HG03097 (cell line): ENCODE measurements around the gene CABP4.

ENCODE experiments used
- ATAC-seq: cut with Tn5 transposase; IDR thresholded peaks from one replicate; pipeline ENCODE4 v1.9.1; 2021; ENCODE audit not compliant: unreplicated experiment, low FRiP score

The CABP4 gene

DNA sequence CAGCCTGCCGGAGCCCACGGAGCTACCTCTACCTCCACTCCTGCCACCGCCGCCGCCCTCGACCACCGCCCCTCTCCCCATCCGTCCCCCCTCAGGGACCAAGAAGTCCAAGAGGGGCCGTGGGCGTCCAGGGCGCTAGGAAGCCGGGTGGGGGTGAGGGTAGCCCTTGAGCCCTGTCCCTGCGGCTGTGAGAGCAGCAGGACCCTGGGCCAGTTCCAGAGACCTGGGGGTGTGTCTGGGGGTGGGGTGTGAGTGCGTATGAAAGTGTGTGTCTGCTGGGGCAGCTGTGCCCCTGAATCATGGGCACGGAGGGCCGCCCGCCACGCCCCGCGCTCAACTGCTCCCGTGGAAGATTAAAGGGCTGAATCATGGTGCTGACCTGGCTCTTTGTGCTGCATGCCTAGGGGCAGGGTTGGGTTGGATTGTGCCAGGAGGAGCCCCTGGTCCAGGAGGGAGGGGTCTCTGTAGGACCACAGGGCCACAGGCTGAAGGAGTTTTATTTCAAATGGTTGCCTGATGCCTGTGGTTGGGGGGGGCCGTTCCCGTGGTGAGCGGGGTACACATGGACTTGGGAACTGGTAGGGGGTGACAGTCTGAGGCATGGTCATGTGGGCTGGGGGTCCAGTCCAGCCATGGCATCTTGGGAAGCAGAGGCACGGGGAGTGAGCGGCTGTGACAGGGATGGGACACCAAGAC lies 20.0 kb upstream of the CABP4 start:
- no peak for ATAC-seq

DNA sequence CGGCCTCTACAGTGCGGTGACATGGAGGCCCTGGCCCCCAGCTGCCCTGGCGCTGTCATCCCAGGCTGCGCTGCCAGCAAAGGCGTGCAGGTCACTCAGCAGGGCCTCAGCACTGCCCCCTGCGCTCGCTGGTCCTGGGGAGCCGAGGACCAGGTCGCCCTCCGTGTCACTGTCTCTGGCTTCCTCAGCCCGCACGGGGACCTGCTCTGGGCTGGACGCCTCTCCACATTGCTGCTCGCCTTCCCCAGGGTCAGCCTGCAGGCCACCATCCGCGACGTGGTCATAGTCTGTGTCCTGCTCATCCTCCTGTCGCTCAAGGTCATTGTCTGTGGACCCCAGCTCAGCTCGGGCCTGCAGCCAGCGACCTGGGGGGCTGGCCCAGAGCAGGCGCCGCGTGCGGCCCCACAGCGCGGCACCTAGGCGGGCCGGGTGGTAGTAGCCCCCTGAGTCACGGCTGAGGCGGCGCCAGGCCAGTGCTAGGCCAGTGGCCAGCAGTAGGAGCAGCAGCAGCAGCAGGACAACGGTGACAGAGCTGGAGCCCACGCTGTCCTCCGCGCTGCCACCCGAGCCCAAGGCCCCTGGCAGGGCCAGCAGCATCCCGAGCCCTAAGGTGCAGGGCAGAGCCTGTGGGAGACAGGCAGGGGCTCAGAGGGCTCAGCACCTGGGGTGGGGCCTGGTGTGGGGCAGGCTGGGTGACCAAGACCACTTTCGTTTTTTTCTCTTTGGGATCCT lies 19.3 kb upstream of the CABP4 start:
- ATAC-seq: no peak

DNA sequence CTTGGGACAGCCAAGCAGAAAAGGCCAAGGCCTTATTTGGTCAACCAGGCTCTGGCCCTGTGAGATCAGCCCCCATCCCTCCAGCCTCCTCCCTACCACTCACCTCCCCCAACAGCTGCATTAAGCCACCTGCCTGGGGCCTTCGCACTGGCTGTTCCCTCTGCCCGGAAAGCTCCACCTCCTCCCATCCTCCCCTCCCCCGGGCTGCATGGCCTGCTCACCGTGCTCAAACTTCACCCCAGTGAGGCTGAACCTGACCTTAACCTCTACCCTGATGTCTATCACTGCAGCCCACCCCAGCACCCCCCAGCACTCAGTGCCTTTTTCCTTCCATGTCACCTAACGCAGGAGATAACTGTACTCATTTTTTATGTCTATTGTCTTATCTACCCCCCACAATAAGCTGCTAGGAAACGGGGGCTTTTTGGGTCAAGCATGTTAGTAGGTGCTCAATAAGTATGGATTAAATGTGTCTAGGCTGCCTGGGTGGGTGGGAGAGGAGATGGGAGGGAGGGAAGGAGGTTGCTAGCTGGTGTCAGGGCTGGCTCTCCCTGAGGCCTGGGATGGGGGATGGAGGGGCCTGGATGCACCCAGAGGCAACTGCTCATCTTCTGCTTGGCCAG lies 18.6 kb upstream of the CABP4 start:
- ATAC-seq: no peak

DNA sequence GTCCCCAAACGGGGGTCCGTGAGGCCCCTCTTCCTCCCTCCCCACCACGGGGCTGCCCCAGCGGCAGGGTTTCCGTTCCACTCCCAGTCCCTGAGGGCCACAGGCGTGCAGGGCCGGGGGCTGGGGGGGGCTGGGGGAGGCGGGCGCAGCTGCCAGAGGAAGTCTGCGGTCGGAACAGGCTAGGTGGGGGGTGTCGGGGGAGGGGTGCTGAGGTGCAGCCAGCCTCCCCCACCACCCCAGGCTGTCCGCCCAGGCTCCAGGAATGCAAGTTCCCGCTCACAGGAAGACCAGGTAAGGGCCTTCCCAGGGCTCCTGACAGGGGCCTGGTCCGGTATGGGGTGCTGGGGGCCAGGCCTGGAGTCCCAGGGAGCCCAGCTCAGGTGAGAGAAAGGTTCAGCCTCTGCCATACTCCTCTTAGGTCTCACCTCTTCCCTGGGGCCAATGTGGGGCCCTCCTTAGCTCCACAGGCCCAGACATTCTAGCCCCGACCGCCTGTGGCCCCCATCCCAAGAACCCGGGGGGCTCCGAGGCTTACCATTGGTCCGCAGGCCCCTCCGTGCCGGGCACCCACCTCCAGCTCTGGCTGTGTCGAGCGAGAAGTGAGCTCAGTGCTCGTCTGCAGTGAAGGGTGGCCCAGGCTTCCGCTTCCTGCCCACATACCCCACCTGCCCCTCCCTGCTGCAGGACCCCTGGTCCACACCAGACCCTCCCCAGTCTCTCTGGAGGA lies 17.9 kb upstream of the CABP4 start, which contains the start of gene PTPRCAP:
PTPRCAP (minus strand) TSS at position 601 of the 727 bp plus-strand sequence; CDS start at position 538, 63 bp downstream.
- ATAC-seq: no peak

DNA sequence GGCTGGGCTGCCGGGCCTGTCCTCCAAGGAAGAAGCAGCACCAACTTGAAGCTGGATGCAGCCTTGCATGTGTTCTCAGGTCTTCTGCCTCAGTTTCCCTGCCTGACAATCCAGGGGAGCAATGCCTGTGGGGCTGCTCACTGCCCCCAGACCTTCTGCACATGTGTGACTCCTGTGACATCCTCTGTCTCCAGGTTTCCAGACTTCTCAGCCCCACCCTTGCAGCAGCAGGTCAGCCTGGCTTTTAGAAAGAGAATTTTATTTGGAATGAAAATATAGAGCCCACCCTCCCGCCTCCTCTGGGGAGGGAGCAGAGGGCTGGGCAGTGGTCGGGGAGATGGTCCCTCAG lies 17.4 kb upstream of the CABP4 start:
- ATAC-seq: no peak

DNA sequence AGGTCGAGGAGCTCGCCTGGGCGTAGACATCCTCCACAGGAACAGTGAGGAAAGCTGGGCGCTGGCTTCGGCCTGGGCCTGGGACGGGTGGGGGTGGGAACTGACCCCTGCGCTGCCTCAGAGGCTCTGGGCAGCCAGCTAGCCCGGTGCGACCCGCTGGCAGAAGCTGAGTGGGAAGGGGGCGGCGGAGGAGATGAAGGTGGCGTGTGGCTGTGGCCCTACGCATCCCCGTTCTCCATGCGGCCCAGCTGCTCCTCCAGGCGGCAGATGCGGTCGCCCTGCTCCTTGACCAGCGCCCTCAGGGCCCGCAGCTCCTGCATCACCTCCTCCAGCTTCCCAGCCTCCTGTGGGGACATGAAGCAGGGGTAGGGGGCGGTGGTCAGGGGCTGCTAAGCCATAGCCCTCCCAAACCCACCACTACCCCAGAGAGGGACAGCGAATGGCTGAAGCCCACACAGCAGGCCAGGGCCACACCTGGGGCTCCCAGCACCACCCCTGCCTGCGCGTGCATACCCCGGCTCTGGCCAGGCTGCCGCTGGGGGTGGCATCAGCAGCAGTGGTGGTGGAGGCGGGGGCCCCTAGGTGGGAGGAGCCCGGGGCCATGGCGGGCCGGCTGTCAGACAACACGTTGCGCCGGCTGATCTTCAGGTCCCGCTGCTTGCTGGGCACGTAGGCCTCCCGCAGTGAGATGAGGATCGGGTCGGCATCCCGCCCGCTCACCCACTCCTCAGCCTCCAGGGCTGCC lies 16.8 kb upstream of the CABP4 start:
- ATAC-seq: no peak

DNA sequence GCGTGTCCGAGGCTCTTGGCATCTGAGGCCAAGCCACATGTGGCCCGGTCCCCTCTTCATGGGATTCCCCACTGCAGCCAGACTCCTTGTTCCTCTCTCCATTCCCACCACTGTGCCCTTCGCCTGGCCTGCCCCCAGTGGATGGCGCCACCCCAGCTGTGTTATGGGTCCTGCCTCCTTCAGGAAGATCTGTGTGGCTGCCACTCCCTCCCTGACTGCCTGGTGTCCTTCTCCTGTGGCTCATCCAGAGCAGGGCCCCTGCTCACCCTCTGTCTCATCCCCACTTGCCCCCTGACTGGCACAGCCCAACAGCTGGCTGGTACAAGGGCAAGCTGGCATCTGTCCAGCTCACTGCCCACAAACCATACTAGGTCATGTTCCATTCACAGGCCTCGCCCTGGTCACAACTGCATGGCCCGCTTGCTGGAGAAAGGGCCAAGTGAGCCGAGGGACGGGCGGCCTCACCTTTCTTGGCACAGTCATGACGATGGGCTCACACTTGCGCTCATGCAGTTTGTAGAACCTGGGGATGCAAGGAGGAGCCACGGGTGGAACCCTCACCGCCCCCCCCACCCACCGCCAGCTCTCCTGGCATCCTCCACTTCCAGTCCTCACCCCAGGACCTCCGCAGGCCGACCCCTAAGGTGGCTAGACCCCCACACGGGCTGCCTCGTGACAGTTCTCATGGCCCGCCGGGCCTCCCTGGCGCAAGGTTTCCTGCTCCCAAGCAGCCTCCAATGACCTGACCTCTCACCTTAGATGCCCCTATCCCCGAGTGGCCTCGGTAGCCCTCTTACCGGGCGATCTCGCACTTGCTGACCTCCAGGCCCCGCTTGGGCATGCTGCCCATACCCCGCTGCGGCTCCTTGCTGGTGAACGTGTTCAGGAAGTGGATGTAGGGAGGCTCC lies 15.6 kb upstream of the CABP4 start:
- ATAC-seq: no peak

DNA sequence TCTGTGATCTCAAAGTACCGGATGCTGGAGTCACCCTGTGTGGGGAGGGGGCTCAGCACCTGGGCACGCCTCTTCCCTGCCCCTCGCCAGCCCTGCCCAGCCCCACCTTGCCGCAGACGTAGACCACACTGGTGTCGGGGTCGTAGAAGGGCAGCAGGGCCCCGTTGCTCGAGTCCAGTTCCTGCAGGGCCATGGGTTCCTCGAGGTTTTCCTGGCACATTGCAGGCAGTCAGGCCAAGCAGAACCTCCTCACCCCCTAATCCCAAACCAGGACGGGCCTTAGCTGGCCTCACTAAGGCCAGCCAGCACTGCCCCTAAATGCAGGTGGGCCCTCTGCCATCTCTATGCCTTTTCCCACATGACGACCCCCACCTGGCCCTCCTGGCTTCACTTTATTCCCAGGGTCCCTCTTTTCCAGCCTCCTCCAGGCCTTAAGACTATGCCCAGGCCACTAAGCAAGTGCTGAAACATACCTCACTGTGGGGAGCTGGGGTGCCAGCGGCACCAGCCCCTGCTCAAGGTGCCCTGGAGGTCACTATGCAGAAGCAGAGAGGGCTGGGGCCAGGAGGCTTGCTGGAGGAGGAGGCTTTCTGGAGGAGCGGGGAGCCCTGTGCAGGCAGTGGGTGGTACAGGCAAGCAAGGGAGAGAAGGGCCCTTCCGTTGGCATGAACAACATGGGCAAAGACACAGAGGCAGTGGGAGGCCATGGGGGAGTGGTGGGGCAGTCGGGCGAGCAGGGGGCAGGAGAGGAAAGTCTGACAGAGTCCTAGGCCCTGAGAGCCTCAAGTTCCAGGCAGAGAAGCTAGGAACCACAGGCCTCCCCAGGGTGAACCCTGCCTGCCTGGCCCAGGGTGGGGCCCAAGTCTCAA lies 14.7 kb upstream of the CABP4 start:
- no peak for ATAC-seq

DNA sequence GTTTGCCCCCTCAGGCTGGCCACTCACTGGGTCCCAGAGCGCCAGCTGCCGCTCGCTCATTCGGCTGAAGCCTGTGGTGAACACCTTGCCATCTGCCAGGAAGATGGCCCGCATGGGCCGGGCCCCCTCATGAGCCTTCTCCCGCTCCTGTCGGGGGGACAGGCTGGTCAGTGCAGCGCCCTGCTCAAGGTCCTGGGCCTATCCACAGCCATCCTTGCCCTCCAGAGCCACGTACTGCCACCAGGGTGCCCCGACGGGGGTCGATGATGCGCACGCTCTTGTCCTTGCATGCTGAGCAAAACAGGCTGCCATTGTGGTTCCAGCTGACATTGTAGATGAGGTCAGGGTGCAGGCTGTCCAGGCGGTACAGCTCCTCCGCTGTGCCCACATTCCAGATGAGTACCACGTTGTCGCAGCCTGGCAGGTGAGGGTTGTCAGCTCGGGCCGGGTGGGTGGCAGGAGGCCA lies 14.0 kb upstream of the CABP4 start:
- ATAC-seq: no peak

DNA sequence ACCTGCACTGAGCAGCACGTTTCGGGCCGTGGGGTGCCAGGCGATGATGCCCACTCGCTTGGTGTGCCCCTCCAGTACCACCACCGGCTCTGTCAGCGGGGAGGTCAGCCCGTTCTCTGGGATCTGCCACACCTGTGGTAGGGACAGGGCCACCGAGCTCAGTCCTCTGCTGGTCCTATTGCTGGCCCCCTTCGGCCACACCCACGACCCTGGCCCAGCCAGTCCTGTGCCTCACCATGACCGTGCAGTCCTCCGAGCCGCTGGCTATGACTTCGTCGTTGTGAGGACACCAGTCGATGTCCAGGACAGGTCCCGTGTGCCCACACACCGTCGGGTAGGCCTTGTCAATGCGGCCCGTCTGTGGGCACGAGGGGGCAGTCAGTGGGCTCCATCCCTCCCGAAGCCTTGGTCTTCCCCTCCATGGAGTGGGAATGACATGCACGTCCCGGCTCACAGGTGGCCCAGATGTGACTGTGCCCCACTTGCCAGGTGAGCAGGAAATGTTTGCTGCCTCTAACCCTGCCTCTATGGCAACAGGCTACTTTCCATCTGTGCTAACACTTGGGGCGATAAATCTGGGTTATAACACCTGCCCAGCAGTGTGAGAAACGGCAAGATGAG lies 13.3 kb upstream of the CABP4 start:
- no peak for ATAC-seq

DNA sequence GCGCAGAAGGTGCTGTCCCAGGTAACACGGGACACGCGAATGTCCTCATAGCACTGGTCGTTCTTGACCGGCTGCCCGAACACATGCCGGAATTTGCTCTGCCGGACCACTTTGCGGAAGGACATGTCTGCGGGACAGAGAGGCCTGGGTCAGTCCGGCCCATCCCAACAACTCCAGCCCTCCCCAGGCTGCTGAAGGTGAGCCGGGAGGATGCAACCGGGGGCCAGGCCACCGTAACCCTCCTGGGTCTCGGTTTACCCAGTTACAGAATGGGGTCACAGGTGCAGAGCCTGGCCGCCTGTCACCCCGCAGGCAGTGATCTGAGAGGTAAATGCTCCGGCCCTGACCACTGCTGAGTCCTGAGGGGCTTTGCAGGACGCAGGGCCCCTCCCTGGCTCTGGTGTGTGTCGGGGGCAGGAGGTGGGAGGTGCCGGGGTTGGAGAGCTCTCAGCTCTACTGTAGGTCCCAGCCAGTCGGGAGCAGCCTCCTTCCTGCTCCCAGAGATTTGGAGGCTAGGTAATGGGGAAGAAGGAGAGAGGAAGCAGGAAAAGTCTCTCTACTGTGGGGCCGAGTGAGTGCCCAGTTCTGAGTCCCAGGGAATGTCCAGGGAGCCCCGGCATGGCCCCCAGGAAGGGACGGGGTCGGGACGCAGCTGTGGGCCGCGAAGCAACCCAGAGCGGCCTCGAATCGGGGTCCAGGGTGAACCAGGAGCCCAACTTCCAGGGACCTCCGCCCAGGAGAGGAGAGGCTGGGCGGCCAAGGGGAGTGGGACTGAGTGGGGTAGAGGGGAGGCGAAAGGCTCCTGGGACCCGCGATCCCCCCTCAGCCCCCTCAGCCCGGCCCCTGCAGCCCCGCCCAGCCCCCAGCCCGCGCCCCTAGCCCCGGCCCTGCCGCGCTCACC lies 12.4 kb upstream of the CABP4 start:
- no peak for ATAC-seq

DNA sequence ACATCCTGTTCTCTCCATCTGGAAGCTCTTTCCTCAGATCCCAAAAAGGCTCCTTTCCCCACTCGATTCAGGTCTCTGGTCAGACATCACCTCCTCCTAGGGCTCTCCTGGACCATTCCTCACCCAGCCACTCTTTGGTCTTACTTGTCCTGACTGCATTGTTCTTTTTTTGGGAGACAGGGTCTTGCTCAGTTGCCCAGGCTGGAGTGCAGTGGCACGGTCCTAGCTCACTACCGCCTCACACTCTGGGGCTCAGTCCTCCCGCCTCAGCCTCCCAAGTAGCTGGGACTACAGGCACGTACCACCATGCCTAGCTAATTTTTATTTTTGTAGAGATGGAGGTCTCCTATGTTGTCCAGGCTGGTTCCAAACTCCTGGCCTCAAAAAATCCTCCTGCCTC lies 9.6 kb upstream of the CABP4 start:
- no peak for ATAC-seq

DNA sequence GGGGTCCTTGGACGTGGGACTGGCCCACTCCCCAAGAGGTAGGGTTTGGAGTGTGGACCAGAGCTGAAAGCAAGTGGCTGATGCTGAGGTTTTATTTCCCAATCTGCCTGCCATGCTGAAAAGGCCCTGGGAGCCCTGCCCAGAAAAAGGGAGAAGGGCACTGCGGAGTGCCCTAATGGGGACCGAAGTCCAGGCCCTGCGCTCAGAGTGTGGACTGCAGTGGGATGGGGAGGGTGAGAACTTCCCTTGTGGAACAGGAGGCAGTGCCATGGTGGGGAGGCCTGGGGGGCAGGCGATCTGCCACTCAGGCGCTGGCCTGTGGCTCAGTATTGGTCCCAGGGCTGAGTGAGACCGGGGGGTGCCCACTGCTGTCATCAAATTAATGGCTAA lies 6.9 kb upstream of the CABP4 start:
- ATAC-seq: no peak

DNA sequence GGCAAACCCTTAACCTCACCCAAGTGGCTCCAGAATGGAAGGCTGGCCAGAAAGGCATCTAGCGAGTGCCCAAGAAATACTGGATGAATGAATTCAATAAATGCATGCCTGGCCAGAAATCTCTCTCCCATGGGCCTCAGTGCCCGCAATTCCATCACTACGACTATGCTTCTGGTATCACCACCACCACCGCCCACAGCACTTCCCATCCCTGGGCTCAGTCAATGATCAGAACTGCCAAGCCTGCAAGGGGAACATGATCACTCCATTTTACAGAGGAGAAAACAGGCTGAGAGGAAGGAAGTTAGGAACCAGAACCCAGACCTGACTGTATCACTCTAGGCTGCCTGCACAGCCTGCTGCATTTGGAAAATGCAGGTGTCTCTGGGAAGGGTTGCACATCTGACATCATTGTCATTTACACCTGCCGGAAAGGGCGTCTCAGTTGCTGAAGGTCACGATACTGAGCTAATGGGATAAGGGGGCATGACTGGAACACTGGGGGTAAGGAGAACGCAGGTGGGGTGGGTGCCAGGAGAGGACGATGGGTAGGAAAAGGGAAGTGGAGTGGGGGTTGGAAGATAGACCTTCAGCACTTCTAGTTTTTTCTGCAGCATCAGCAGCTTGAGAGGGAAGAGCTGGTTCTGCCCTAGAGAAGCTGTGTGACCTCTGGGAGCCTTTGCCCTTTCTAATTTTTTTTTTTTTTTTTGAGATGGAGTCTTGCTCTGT lies 5.9 kb upstream of the CABP4 start:
- ATAC-seq: no peak

DNA sequence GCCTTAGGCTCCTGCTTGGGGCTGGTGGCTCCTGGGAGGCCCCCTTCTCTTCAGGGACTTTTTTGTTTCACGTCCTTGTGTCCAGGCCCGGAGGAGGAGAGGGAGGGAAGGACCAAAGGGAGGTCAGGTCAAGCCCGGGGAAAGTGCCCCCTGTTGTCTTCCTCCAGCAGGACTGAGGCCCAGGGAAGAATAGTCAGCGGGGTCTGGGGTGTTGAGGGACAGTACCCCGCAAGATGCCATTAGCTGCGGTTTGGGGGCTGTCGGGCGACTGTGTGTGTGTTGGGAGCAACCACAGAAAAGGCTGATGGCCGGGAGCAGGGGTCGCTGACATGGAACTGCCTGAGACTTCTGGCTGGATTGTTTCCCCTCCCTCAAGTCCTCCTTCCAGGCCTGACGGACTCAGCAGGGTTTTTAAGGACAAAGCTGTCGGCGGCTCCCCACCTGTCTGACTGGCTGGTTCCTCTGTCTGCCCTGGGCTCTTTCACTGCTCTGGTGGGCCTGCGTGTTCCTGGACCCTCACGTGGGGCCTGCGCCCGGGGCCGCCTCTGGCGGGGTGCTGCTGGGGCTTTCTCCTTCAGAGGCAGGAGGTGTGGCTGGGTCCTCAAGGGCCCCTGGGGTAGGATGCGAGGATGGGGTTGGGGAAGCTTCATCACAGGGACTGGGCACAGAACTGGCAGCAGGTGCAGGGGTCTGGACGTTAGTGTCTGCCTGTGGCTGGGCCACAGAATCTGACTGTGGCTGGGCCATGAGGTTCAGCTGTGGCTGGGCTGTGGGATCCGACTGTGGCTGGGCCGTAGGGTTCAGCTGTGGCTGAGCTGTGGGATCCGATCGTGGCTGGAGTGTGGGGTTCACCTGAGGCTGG lies 4.1 kb upstream of the CABP4 start:
- ATAC-seq: no peak

DNA sequence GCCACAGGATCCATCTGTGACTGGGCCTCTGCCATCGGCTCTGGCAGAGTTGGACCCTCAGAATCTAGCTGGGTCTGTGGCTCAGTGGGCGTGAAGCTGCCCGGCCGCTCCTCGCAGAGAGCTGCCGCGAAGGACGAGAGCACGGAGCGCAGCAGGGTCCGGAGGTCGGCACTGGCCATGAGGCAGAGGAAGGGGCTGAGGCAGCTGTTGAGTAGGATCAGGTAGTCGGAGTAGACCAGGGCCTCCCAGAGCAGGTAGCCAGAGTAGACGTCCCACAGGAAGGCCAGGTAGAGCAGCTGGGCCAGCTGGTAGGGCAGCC lies 3.5 kb upstream of the CABP4 start:
- ATAC-seq: no peak
